Naive thymus-derived CD4-positive, alpha-beta T cell (primary cell): ENCODE measurements around the gene C10orf90. TPM values are rescaled to one million over a fixed set of nuclear protein-coding genes. Genes with fewer than 3 reads are reported as not detected.
"Not testable (repeated sequence)": the region's sequence is repeated elsewhere in the genome, so short reads cannot be mapped to it uniquely, and the experiment has no call there.

ENCODE experiments used
- ATAC-seq: fragments of 150-1000 bp; cut with Tn5 transposase; 2 replicates; pipeline ENCODE4 v1.10.0; 2021; ENCODE audit warnings: mild to moderate bottlenecking, moderate library complexity
- CTCF ChIA-PET: fragments of 350-600 bp; sonication (Branson Sonifier 250); formaldehyde crosslinking; loops from one replicate; lab custom pipeline; 2021; ENCODE audit warnings: antibody characterized with exemption; lab: Charles Lee
- POLR2A ChIA-PET: fragments of 350-600 bp; sonication (Branson Sonifier 250); formaldehyde crosslinking; loops from one replicate; lab custom pipeline; 2021; ENCODE audit warnings: antibody characterized with exemption, inconsistent platforms; lab: Charles Lee
- DNase-seq, 9 donors: peaks; one replicate each; pipeline versions ENCODE4 v3.0.0 to v3.0.0-alpha.2; 2020 to 2022; ENCODE audit warnings: mixed read lengths in 1 of 9
- H3K27ac ChIP-seq: one replicate; pipeline ENCODE4 v1.7.0; 2013; ENCODE audit warnings: mild to moderate bottlenecking, low read depth, low read length, moderate library complexity
- H3K27me3 ChIP-seq, 2 donors: one replicate each; pipeline ENCODE4 v1.7.0; 2013; ENCODE audit warnings: low read length in 2 of 2, mild to moderate bottlenecking in 2 of 2, moderate library complexity in 2 of 2; ENCODE audit not compliant: control insufficient read depth in 2 of 2, insufficient read depth in 2 of 2
- H3K36me3 ChIP-seq, 3 experiments: 1 replicate in 2 of 3; 2 replicates in 1 of 3; pipeline ENCODE4 v1.7.0; 2013; ENCODE audit warnings: low read length in 3 of 3, mild to moderate bottlenecking in 3 of 3, moderate library complexity in 1 of 3; ENCODE audit not compliant: insufficient read depth in 3 of 3, control insufficient read depth in 2 of 3
- H3K4me1 ChIP-seq, 2 donors: one replicate each; pipeline ENCODE4 v1.7.0; 2013; ENCODE audit warnings: low read length in 2 of 2, mild to moderate bottlenecking in 2 of 2, moderate library complexity in 1 of 2; ENCODE audit not compliant: control insufficient read depth in 2 of 2, insufficient read depth in 2 of 2
- H3K4me3 ChIP-seq: 2 replicates; pipeline ENCODE4 v1.7.0; 2013; ENCODE audit warnings: mild to moderate bottlenecking, low read length
- H3K9me3 ChIP-seq, 3 experiments: 1 replicate in 2 of 3; 2 replicates in 1 of 3; pipeline ENCODE4 v1.7.0; 2013; ENCODE audit warnings: low read length in 3 of 3; ENCODE audit not compliant: control insufficient read depth in 2 of 3
- H3K27ac Mint-ChIP-seq, 9 donors: one replicate each; pipeline ENCODE4 v1.8.0; 2020 to 2022; ENCODE audit warnings: mixed read lengths in 9 of 9, mild to moderate bottlenecking in 8 of 9, moderate library complexity in 5 of 9, inconsistent platforms in 2 of 9
- H3K27me3 Mint-ChIP-seq, 5 donors: one replicate each; pipeline ENCODE4 v1.8.0; 2021 to 2022; ENCODE audit warnings: mixed read lengths in 5 of 5, mild to moderate bottlenecking in 1 of 5
- H3K36me3 Mint-ChIP-seq, 5 donors: one replicate each; pipeline ENCODE4 v1.8.0; 2020 to 2022; ENCODE audit warnings: mixed read lengths in 5 of 5, mild to moderate bottlenecking in 3 of 5, inconsistent platforms in 1 of 5
- H3K4me1 Mint-ChIP-seq, 7 donors: one replicate each; pipeline ENCODE4 v1.8.0; 2020 to 2022; ENCODE audit warnings: mixed read lengths in 7 of 7, mild to moderate bottlenecking in 3 of 7, inconsistent platforms in 1 of 7
- H3K4me3 Mint-ChIP-seq, 10 donors: one replicate each; pipeline ENCODE4 v1.8.0; 2020 to 2022; ENCODE audit warnings: mild to moderate bottlenecking in 10 of 10, mixed read lengths in 10 of 10, moderate library complexity in 6 of 10, inconsistent platforms in 2 of 10
- H3K9me3 Mint-ChIP-seq, 11 donors: one replicate each; pipeline ENCODE4 v1.8.0; 2020 to 2022; ENCODE audit warnings: mixed read lengths in 11 of 11, mild to moderate bottlenecking in 4 of 11, inconsistent platforms in 1 of 11, moderate library complexity in 1 of 11
- intact Hi-C, 2 donors: fragments of 100-400 bp; cut with micrococcal nuclease; formaldehyde crosslinking; loops; one replicate each; pipeline ENCODE4 v1.15.1; 2023
- polyA plus RNA-seq, 2 donors: library from polyadenylated mRNA; unstranded; fragments of 300-500 nt; fragmentation: Illumina TruSeq; gene quantifications; one replicate each; pipeline ENCODE4 v1.2.3, GENCODE V29; 2021
- total RNA-seq, 6 experiments: library from RNA in 5 of 6; stranded (reverse) in 5 of 6; gene quantifications; 1 replicate in 5 of 6; 2 replicates in 1 of 6; pipeline ENCODE4 v1.2.3 and lab custom pipeline; 2021 to 2026

C10orf90 gene
- total and polyA plus RNA-seq, 7 experiments from 2014 or later = not detected

GRCh38 chr10:126384269-126384873 is 286.1 kb downstream of the C10orf90 start:
- Mint-ChIP-seq H3K36me3 (peaks cover 0 to 4% (median 0%) of the 10 kb centered on the region in 5 donors), H3K27me3 (peaks cover 30 to 53% (median 42%) of the 10 kb centered on the region in 5 donors), H3K9me3 (peaks cover 0 to 20% (median 5%) of the 10 kb centered on the region in 11 donors), H3K27ac (no peak overlapping the region), H3K4me3 (no peak overlapping the region), H3K4me1 (peaks cover 4 to 10% (median 7%) of the 10 kb centered on the region in 7 donors)
- intact Hi-C loops = no loop called here
- Histone ChIP-seq H3K27me3 (no peaks in the 10 kb centered on the region), H3K27ac (no peak overlapping the region), H3K36me3 (no peaks in the 10 kb centered on the region), H3K4me3 (no peak overlapping the region), H3K9me3 (no peaks in the 10 kb centered on the region), H3K4me1 (no peaks in the 10 kb centered on the region)
- no peak for ATAC-seq
- ChIA-PET CTCF (no interaction called here), POLR2A (no interaction called here)
- no peak for DNase-seq

DNA sequence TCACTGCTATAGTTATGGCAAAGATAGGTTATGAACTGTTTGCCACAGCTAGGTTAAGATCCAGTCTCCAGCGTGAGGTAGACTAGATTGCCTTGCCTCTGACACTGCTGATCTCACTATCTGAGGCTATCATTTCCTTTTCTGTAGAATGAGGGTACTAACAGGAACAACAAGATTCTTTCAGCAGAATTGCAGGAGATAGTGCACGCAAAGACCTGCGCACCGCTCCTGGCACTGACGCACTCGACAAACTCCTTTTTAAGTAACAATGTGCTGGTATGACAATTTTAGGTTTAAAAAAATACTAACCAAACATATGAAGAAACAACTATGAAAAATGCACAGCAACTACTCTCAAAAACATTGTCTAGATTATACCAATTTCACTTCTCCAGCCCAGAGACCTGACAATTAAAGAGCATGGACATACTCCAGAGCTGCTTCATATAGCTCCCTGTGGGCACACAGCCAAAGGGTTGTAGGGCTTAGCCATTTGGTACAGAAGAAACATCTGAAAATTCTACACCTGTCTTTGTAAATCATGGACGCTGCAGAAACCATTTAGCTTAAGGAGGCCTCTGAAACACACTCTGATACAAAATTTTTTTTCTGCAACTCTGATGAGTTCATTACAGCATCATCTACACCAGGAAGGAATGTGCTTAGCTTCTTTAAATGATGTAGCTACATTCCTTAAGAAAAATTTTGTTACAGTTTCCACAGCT is 290.0 kb downstream of the C10orf90 start:
- ChIA-PET POLR2A (no interaction called here), CTCF (no interaction called here)
- H3K4me3 ChIP-seq = no peak overlapping the region
- H3K9me3 ChIP-seq = no peaks in the 10 kb centered on the region
- no peak overlapping the region for H3K27ac Mint-ChIP-seq
- H3K9me3 Mint-ChIP-seq = peaks cover 0 to 16% (median 6%) of the 10 kb centered on the region in 11 donors
- no peaks in the 10 kb centered on the region for H3K36me3 Mint-ChIP-seq
- ATAC-seq = no peak
- H3K27ac ChIP-seq = no peak overlapping the region
- no peaks in the 10 kb centered on the region for H3K36me3 ChIP-seq
- no peaks in the 10 kb centered on the region for H3K4me1 ChIP-seq
- H3K4me1 Mint-ChIP-seq = no peaks in the 10 kb centered on the region
- no peak for DNase-seq
- no peak overlapping the region for H3K4me3 Mint-ChIP-seq
- peaks cover under 1 to 25% (median 18%) of the 10 kb centered on the region in 5 donors for H3K27me3 Mint-ChIP-seq
- no peaks in the 10 kb centered on the region for H3K27me3 ChIP-seq
- intact Hi-C loops = no loop called here

DNA sequence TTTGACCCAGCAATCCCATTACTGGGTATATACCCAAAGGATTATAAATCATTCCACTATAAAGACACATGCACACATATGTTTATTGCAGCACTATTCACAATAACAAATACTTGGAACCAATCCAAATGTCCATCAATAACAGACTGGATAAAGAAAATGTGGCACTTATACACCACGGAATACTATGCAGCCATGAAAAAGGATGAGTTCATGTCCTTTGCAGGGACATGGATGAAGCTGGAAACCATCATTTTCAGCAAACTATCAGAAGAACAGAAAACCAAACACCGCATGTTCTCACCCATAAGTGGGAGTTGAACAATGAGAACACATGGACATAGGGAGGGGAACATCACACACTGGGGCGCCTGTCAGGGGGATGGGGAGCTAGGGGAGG is 291.3 kb downstream of the C10orf90 start:
- CTCF ChIA-PET, H3K4me1 Mint-ChIP-seq: not testable (repeated sequence)
- peaks cover 0 to 25% (median 8%) of the 10 kb centered on the region in 11 donors for H3K9me3 Mint-ChIP-seq

DNA sequence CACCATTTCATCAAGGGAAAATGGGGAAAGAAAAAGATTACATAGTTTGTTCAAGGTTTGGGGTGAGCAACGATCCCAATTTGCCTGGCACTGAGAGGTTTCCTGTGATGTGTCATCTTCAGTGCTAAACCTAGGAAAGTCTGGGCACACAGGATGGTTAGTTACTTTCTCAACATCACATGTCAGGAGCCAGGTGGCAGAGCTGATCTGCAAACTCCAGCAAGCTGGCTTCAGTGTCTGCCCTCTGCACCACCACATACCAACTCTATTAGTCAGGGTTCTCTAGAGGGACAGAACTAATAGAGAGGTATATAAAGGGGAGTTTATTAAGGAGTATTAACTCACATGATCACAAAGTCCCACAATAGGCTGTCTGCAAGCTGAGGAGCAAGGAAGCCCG is 293.5 kb downstream of the C10orf90 start:
- DNase-seq (no peak), ATAC-seq (no peak)
- Mint-ChIP-seq H3K4me1 (no peaks in the 10 kb centered on the region), H3K27ac (no peak overlapping the region), H3K9me3 (peaks cover 0 to 29% (median 8%) of the 10 kb centered on the region in 11 donors), H3K27me3 (peaks cover 0 to 7% (median 0%) of the 10 kb centered on the region in 5 donors), H3K36me3 (peaks cover 0 to 3% (median 0%) of the 10 kb centered on the region in 5 donors), H3K4me3 (no peak overlapping the region)
- H3K9me3 ChIP-seq = no peaks in the 10 kb centered on the region
- no peaks in the 10 kb centered on the region for H3K36me3 ChIP-seq
- H3K27ac ChIP-seq = no peak overlapping the region
- intact Hi-C loops = no loop called here
- ChIA-PET POLR2A (no interaction called here), CTCF (no interaction called here)
- H3K4me3 ChIP-seq = no peak overlapping the region
- H3K4me1 ChIP-seq = no peaks in the 10 kb centered on the region
- H3K27me3 ChIP-seq = no peaks in the 10 kb centered on the region

More for the DNA sequence above, 291.3 kb downstream of the C10orf90 start:
- H3K36me3 ChIP-seq, DNase-seq, H3K27ac ChIP-seq, H3K27ac Mint-ChIP-seq, ATAC-seq, POLR2A ChIA-PET, H3K4me3 Mint-ChIP-seq, H3K4me1 ChIP-seq, intact Hi-C loops, H3K4me3 ChIP-seq, H3K27me3 ChIP-seq, H3K9me3 ChIP-seq, H3K36me3 Mint-ChIP-seq: not testable (repeated sequence)
- peaks cover 0 to 12% (median 6%) of the 10 kb centered on the region in 5 donors for H3K27me3 Mint-ChIP-seq

- Mint-ChIP-seq H3K27ac (no peak overlapping the region), H3K36me3 (peaks cover 0 to 3% (median 0%) of the 10 kb centered on the region in 5 donors), H3K4me3 (no peak overlapping the region), H3K9me3 (peaks cover 0 to 29% (median 8%) of the 10 kb centered on the region in 11 donors), H3K27me3 (peaks cover 0 to 4% (median 0%) of the 10 kb centered on the region in 5 donors), H3K4me1 (no peaks in the 10 kb centered on the region)
- Histone ChIP-seq H3K4me1 (no peaks in the 10 kb centered on the region), H3K27ac (no peak overlapping the region), H3K27me3 (no peaks in the 10 kb centered on the region), H3K9me3 (no peaks in the 10 kb centered on the region), H3K36me3 (no peaks in the 10 kb centered on the region), H3K4me3 (no peak overlapping the region)
- CTCF ChIA-PET = no interaction called here
- no peak for ATAC-seq
- POLR2A ChIA-PET = no interaction called here
- intact Hi-C loops = no loop called here
- no peak for DNase-seq
Observed at GRCh38 chr10:126375926-126376554, 294.5 kb downstream of the C10orf90 start.

DNA sequence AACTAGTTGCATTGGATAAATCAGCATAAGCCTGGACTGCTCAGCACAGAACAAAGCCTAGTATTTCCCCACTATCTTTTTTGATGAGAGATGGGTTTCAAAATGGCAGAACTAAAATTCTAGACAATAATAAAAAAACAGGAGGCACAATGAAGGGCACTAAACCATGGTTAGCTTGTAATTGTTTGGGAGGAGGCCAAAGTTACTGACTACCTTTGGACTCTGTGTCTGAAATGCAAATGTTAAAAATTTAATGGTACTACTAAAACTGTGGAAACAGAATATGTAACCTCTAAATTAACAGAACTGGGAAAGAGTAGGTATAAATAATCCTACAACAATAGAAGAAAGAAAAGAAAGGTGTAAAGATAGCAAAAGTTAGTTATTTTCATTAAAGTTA is 295.2 kb downstream of the C10orf90 start:
- ATAC-seq (no peak), DNase-seq (no peak)
- Mint-ChIP-seq H3K36me3 (peaks cover 0 to 3% (median 0%) of the 10 kb centered on the region in 5 donors), H3K4me3 (no peak overlapping the region), H3K4me1 (no peaks in the 10 kb centered on the region), H3K27ac (no peak overlapping the region), H3K27me3 (peaks cover 0 to 4% (median 0%) of the 10 kb centered on the region in 5 donors), H3K9me3 (peaks cover 0 to 29% (median 8%) of the 10 kb centered on the region in 11 donors)
- no peaks in the 10 kb centered on the region for H3K4me1 ChIP-seq
- CTCF ChIA-PET = no interaction called here
- no peaks in the 10 kb centered on the region for H3K9me3 ChIP-seq
- no peaks in the 10 kb centered on the region for H3K36me3 ChIP-seq
- intact Hi-C loops = no loop called here
- POLR2A ChIA-PET = no interaction called here
- H3K27ac ChIP-seq = no peak overlapping the region
- H3K27me3 ChIP-seq = no peaks in the 10 kb centered on the region
- no peak overlapping the region for H3K4me3 ChIP-seq
